Activated CD4-positive, alpha-beta T cell treated with anti-CD3 and anti-CD28 coated beads, Interleukin-2, amount 10 ng/mL, durations not matched to agents 24 days and 14 days (primary cell): Measurements from ENCODE around the gene CDA. TPM values are rescaled to one million over a fixed set of nuclear protein-coding genes. Genes with fewer than 3 reads are reported as not detected.

Experiments used
- DNase-seq: peaks from one replicate; pipeline ENCODE4 v3.0.0; 2022
- H3K27ac Mint-ChIP-seq: one replicate; pipeline ENCODE4 v1.8.0; 2022; ENCODE audit warnings: mild to moderate bottlenecking, mixed read lengths
- H3K27me3 Mint-ChIP-seq: one replicate; pipeline ENCODE4 v1.8.0; 2022; ENCODE audit warnings: mixed read lengths
- H3K36me3 Mint-ChIP-seq: one replicate; pipeline ENCODE4 v1.8.0; 2022; ENCODE audit warnings: low read depth, mild to moderate bottlenecking, mixed read lengths
- H3K4me1 Mint-ChIP-seq: one replicate; pipeline ENCODE4 v1.8.0; 2021; ENCODE audit warnings: mixed read lengths
- H3K4me3 Mint-ChIP-seq: one replicate; pipeline ENCODE4 v1.8.0; 2022; ENCODE audit warnings: mild to moderate bottlenecking, moderate library complexity, mixed read lengths
- H3K9me3 Mint-ChIP-seq: one replicate; pipeline ENCODE4 v1.8.0; 2021; ENCODE audit warnings: mixed read lengths
- intact Hi-C: fragments of 100-400 bp; cut with micrococcal nuclease; formaldehyde crosslinking; loops from one replicate; pipeline ENCODE4 v1.15.1; 2023
- total RNA-seq: library from RNA; stranded (reverse); gene quantifications from 2 replicates; pipeline ENCODE4 v1.2.3, GENCODE V29; 2022

CDA gene
- total RNA-seq, 1 donor from 2014 or later, result not detected

GRCh38 chr1:20573987-20574386 is 14.9 kb upstream of the CDA start:
- no peak overlapping the region for H3K27ac Mint-ChIP-seq
- no peak for DNase-seq
- H3K4me3 Mint-ChIP-seq, result no peak overlapping the region
- peaks cover 22% of the 10 kb centered on the region for H3K27me3 Mint-ChIP-seq
- intact Hi-C loops, result loop anchor here (10.0 kb wide), 1 partner anchor 621 kb away; no protein-coding TSS in a partner anchor
- no peaks in the 10 kb centered on the region for H3K36me3 Mint-ChIP-seq
- H3K9me3 Mint-ChIP-seq, result peaks cover 6% of the 10 kb centered on the region
- H3K4me1 Mint-ChIP-seq, result peaks cover 5% of the 10 kb centered on the region

- no peak overlapping the region for H3K27ac Mint-ChIP-seq
- H3K9me3 Mint-ChIP-seq, result peaks cover 3% of the 10 kb centered on the region
- intact Hi-C loops, result loop anchor here (1.0 to 10.0 kb wide), 2 partner anchors 65 to 620 kb away; no protein-coding TSS in a partner anchor
- no peak overlapping the region for H3K4me3 Mint-ChIP-seq
- H3K27me3 Mint-ChIP-seq, result peaks cover 19% of the 10 kb centered on the region
- H3K4me1 Mint-ChIP-seq, result peaks cover 5% of the 10 kb centered on the region
- peak; percentile 92 for DNase-seq
- H3K36me3 Mint-ChIP-seq, result no peaks in the 10 kb centered on the region
These were observed 14.0 kb upstream of the CDA start for GRCh38 chr1:20574686-20575540.

- H3K4me1 Mint-ChIP-seq, result peaks cover 5% of the 10 kb centered on the region
- peaks cover 19% of the 10 kb centered on the region for H3K27me3 Mint-ChIP-seq
- H3K27ac Mint-ChIP-seq, result no peak overlapping the region
- peaks cover 3% of the 10 kb centered on the region for H3K9me3 Mint-ChIP-seq
- DNase-seq, result no peak
- intact Hi-C loops, result loop anchor here (1.0 to 10.0 kb wide), 2 partner anchors 65 to 619 kb away; no protein-coding TSS in a partner anchor
- H3K4me3 Mint-ChIP-seq, result no peak overlapping the region
- no peaks in the 10 kb centered on the region for H3K36me3 Mint-ChIP-seq
These were observed 13.2 kb upstream of the CDA start for GRCh38 chr1:20575541-20576336.

GRCh38 chr1:20578062-20578461 is 10.8 kb upstream of the CDA start:
- DNase-seq, result no peak
- no peaks in the 10 kb centered on the region for H3K9me3 Mint-ChIP-seq
- H3K27ac Mint-ChIP-seq, result no peak overlapping the region
- peaks cover 5% of the 10 kb centered on the region for H3K4me1 Mint-ChIP-seq
- peaks cover 19% of the 10 kb centered on the region for H3K27me3 Mint-ChIP-seq
- H3K36me3 Mint-ChIP-seq, result no peaks in the 10 kb centered on the region
- H3K4me3 Mint-ChIP-seq, result no peak overlapping the region
- intact Hi-C loops, result loop anchor here (10.0 kb wide), 1 partner anchor 617 kb away; no protein-coding TSS in a partner anchor

GRCh38 chr1:20578721-20579395 is 10.0 kb upstream of the CDA start:
- Mint-ChIP-seq H3K27me3 (peaks cover 12% of the 10 kb centered on the region), H3K27ac (no peak overlapping the region), H3K4me3 (no peak overlapping the region), H3K4me1 (peaks cover 2% of the 10 kb centered on the region), H3K9me3 (no peaks in the 10 kb centered on the region), H3K36me3 (no peaks in the 10 kb centered on the region)
- no peak for DNase-seq
- intact Hi-C loops, result loop anchor here (10.0 kb wide), 1 partner anchor 616 kb away; no protein-coding TSS in a partner anchor

GRCh38 chr1:20584890-20585289 is 4.0 kb upstream of the CDA start:
- no peak for DNase-seq
- H3K27me3 Mint-ChIP-seq, result peaks cover 28% of the 10 kb centered on the region
- peaks cover 8% of the 10 kb centered on the region for H3K4me1 Mint-ChIP-seq
- H3K27ac Mint-ChIP-seq, result no peak overlapping the region
- H3K36me3 Mint-ChIP-seq, result no peaks in the 10 kb centered on the region
- H3K4me3 Mint-ChIP-seq, result no peak overlapping the region
- H3K9me3 Mint-ChIP-seq, result no peaks in the 10 kb centered on the region
- intact Hi-C loops, result no loop called here

GRCh38 chr1:20586953-20587660 is 1.8 kb upstream of the CDA start:
- Mint-ChIP-seq H3K27ac (no peak overlapping the region), H3K27me3 (peaks cover 40% of the 10 kb centered on the region), H3K4me3 (no peak overlapping the region)

GRCh38 chr1:20587661-20588053 is 1.2 kb upstream of the CDA start:
- Mint-ChIP-seq H3K4me3 (no peak overlapping the region), H3K9me3 (no peaks in the 10 kb centered on the region), H3K27me3 (peaks cover 42% of the 10 kb centered on the region), H3K36me3 (no peaks in the 10 kb centered on the region), H3K27ac (no peak overlapping the region), H3K4me1 (peaks cover 8% of the 10 kb centered on the region)
- intact Hi-C loops, result no loop called here
- DNase-seq, result no peak

More at GRCh38 chr1:20586953-20587660, 1.8 kb upstream of the CDA start:
- Mint-ChIP-seq H3K36me3 (no peaks in the 10 kb centered on the region), H3K9me3 (no peaks in the 10 kb centered on the region), H3K4me1 (peaks cover 8% of the 10 kb centered on the region)
- intact Hi-C loops, result no loop called here
- no peak for DNase-seq

- Mint-ChIP-seq H3K27me3 (peaks cover 40% of the 10 kb centered on the region), H3K4me3 (no peak overlapping the region), H3K4me1 (peaks cover 8% of the 10 kb centered on the region), H3K27ac (no peak overlapping the region), H3K36me3 (no peaks in the 10 kb centered on the region), H3K9me3 (no peaks in the 10 kb centered on the region)
- intact Hi-C loops, result no loop called here
- no peak for DNase-seq
These were observed 708 bp downstream of the CDA start for GRCh38 chr1:20589331-20590278.

GRCh38 chr1:20590306-20590777 is 1.4 kb downstream of the CDA start:
- Mint-ChIP-seq H3K4me1 (peaks cover 8% of the 10 kb centered on the region), H3K9me3 (no peaks in the 10 kb centered on the region), H3K36me3 (no peaks in the 10 kb centered on the region), H3K27ac (no peak overlapping the region), H3K4me3 (no peak overlapping the region), H3K27me3 (peaks cover 41% of the 10 kb centered on the region)
- DNase-seq, result no peak
- intact Hi-C loops, result no loop called here

GRCh38 chr1:20593756-20594155 is 4.9 kb downstream of the CDA start:
- H3K4me1 Mint-ChIP-seq, result peaks cover 5% of the 10 kb centered on the region
- no peaks in the 10 kb centered on the region for H3K9me3 Mint-ChIP-seq
- intact Hi-C loops, result no loop called here

GRCh38 chr1:20594746-20595145 is 5.8 kb downstream of the CDA start:
- Mint-ChIP-seq H3K9me3 (no peaks in the 10 kb centered on the region), H3K4me3 (no peak overlapping the region), H3K36me3 (no peaks in the 10 kb centered on the region), H3K4me1 (no peaks in the 10 kb centered on the region), H3K27me3 (peaks cover 20% of the 10 kb centered on the region), H3K27ac (no peak overlapping the region)
- intact Hi-C loops, result no loop called here
- DNase-seq, result no peak

More at GRCh38 chr1:20593756-20594155, 4.9 kb downstream of the CDA start:
- Mint-ChIP-seq H3K27ac (no peak overlapping the region), H3K36me3 (no peaks in the 10 kb centered on the region), H3K27me3 (peaks cover 30% of the 10 kb centered on the region), H3K4me3 (no peak overlapping the region)
- no peak for DNase-seq
